PC-9 (cell line): ENCODE results near the gene KIF16B. TPM values are rescaled to one million over a fixed set of nuclear protein-coding genes. Genes with fewer than 3 reads are reported as not detected.

ENCODE experiments used
- BruUV-seq: library from RNA; stranded (reverse); fragments of 400-500 nt; replicated peaks from 2 replicates; lab custom pipeline; 2021; lab: Mats Ljungman, UMichigan
- CTCF ChIA-PET: fragments of 300-600 bp; sonication (Branson Sonifier 250); formaldehyde crosslinking; loops from one replicate; lab custom pipeline; 2022; ENCODE audit warnings: antibody characterized with exemption; lab: Charles Lee
- POLR2A ChIA-PET: fragments of 300-600 bp; sonication (Branson Sonifier 250); formaldehyde crosslinking; loops from one replicate; lab custom pipeline; 2022; ENCODE audit warnings: antibody characterized with exemption; ENCODE audit not compliant: unreplicated experiment; lab: Charles Lee
- DNase-seq, 2 experiments: peaks; one replicate each; pipeline versions ENCODE4 v3.0.0 to v3.0.0-alpha.2; 2015 to 2022; ENCODE audit warnings: mixed read lengths in 1 of 2
- H2AFZ ChIP-seq: fragments of 200-600 bp; sonication (generic); 2 replicates; pipeline ENCODE4 v1.8.1; 2017; ENCODE audit warnings: antibody characterized with exemption
- H3F3A ChIP-seq: fragments of 200-600 bp; sonication (generic); 2 replicates; pipeline ENCODE4 v1.8.1; 2017; ENCODE audit warnings: antibody characterized with exemption, mild to moderate bottlenecking, low read depth; ENCODE audit not compliant: insufficient read depth
- H3K27ac ChIP-seq: fragments of 200-600 bp; sonication (generic); 2 replicates; pipeline ENCODE4 v1.6.1; 2016; ENCODE audit warnings: mixed run types
- H3K27me3 ChIP-seq: fragments of 200-600 bp; sonication (generic); 2 replicates; pipeline ENCODE4 v1.6.1; 2016; ENCODE audit warnings: low read depth, mixed run types; ENCODE audit not compliant: insufficient read depth
- H3K36me3 ChIP-seq: fragments of 200-600 bp; sonication (generic); 2 replicates; pipeline ENCODE4 v1.6.1; 2016; ENCODE audit warnings: low read depth, mixed run types
- H3K4me1 ChIP-seq: fragments of 200-600 bp; sonication (generic); replicated peaks from 2 replicates; pipeline ENCODE4 v1.6.1; 2016; ENCODE audit warnings: mixed run types; ENCODE audit not compliant: insufficient read depth
- H3K4me2 ChIP-seq: fragments of 200-600 bp; sonication (generic); 2 replicates; pipeline ENCODE4 v1.6.1; 2017; ENCODE audit warnings: mixed run types
- H3K4me3 ChIP-seq: fragments of 200-600 bp; sonication (generic); 2 replicates; pipeline ENCODE4 v1.6.1; 2016; ENCODE audit warnings: mixed run types
- H3K79me2 ChIP-seq: fragments of 200-600 bp; sonication (generic); 2 replicates; pipeline ENCODE4 v1.6.1; 2017; ENCODE audit warnings: low read depth, mixed run types
- H3K9me2 ChIP-seq: fragments of 200-600 bp; sonication (generic); 2 replicates; pipeline ENCODE4 v1.8.1; 2017; ENCODE audit warnings: mild to moderate bottlenecking; ENCODE audit not compliant: insufficient read depth
- H3K9me3 ChIP-seq: fragments of 200-600 bp; sonication (generic); 2 replicates; pipeline ENCODE4 v1.8.1; 2016; ENCODE audit warnings: low read depth; ENCODE audit not compliant: insufficient read depth
- H4K20me1 ChIP-seq: fragments of 200-600 bp; sonication (generic); 2 replicates; pipeline ENCODE4 v1.8.1; 2017; ENCODE audit not compliant: insufficient read depth
- CTCF ChIP-seq: fragments of 200-600 bp; sonication (generic); conservative IDR thresholded peaks from 2 replicates; pipeline ENCODE4 v1.6.1; 2017; ENCODE audit warnings: mixed run types, antibody characterized with exemption, mild to moderate bottlenecking, moderate library complexity
- EZH2 ChIP-seq: fragments of 200-600 bp; sonication (generic); IDR thresholded peaks from 2 replicates; pipeline ENCODE4 v1.8.0; 2017; ENCODE audit warnings: antibody characterized with exemption, low read depth
- intact Hi-C: fragments of 100-400 bp; cut with micrococcal nuclease; formaldehyde crosslinking; loops from one replicate; pipeline ENCODE4 v1.10.0; 2022; ENCODE audit not compliant: unreplicated experiment
- total RNA-seq: library from RNA; stranded (reverse); gene quantifications from 2 replicates; pipeline ENCODE4 v1.2.3, GENCODE V29; 2021

The KIF16B gene
- total RNA-seq, 1 experiment from 2014 or later: 17.6 TPM

GRCh38 chr20:16407251-16408067 lies 165.8 kb downstream of the KIF16B start:
- POLR2A ChIA-PET: no interaction called here
- Histone ChIP-seq H3F3A (peaks cover 16% of the 10 kb centered on the region; the same call in 1 of the 2 replicates), H3K9me2 (no peaks in the 10 kb centered on the region), H3K4me2 (peak overlapping the region; percentile 30), H3K9me3 (no peaks in the 10 kb centered on the region; the same call in 1 of the 2 replicates), H4K20me1 (no peaks in the 10 kb centered on the region), H3K79me2 (no peaks in the 10 kb centered on the region), H2AFZ (no peak overlapping the region), H3K36me3 (no peaks in the 10 kb centered on the region), H3K4me1 (peaks cover 33% of the 10 kb centered on the region), H3K27me3 (no peaks in the 10 kb centered on the region), H3K4me3 (no peak overlapping the region), H3K27ac (peak overlapping the region; percentile 25; the same call in 1 of the 2 replicates)
- peak; percentile 50 to 90 for DNase-seq
- BruUV-seq: no TSS peak
- intact Hi-C loops: no loop called here
- TF ChIP-seq CTCF: no peak
- no peak for TF ChIP-seq EZH2
- CTCF ChIA-PET: no interaction called here

DNA sequence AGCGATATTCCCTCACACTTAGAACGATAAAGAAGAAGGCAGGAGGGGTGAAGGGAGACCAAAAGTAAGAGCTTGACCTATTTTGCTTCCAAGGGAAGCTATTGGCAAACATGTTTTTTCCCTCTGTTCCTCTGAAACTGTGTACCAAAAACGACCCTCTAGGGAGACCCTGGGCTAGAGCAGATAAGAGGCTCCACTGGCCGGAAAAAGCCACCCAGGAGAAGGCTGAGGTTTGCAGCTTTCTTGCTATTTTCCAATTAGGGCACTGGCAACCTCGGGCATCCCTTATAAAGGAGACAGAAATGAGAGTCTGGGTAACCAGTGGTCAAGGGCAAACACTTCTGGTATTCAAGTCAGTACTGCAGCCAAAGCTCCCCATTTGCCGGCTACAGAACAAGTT lies 168.0 kb downstream of the KIF16B start:
- TF ChIP-seq CTCF (no peak), EZH2 (no peak)
- Histone ChIP-seq H3K9me3 (no peaks in the 10 kb centered on the region), H3K36me3 (no peaks in the 10 kb centered on the region), H3K27me3 (no peaks in the 10 kb centered on the region), H3K4me2 (no peak overlapping the region), H3K79me2 (no peaks in the 10 kb centered on the region), H3K4me3 (no peak overlapping the region), H4K20me1 (no peaks in the 10 kb centered on the region), H3K9me2 (no peaks in the 10 kb centered on the region), H3K4me1 (peaks cover 33% of the 10 kb centered on the region), H3K27ac (no peak overlapping the region), H2AFZ (no peak overlapping the region), H3F3A (peaks cover 16% of the 10 kb centered on the region; the same call in 1 of the 2 replicates)
- POLR2A ChIA-PET: no interaction called here
- no peak for DNase-seq
- no TSS peak for BruUV-seq
- intact Hi-C loops: no loop called here
- CTCF ChIA-PET: no interaction called here

DNA sequence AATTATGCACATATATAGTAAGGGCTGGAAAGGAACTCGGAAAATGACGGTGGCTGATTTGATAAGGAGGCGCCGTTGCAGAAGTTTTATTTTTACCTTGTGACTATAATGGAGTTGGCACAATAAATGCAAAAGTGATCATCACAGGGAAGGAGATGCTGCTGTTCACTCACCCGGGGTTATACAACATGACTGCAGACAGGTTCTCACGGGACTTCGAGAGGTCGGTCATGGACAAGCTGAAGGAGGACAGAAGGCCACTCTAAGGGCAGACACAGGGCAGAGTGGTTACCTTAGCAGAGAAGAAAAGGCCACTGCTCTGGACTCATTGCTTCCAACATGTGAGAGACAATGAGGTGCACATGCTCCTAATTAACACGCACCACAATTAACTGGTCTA lies 168.6 kb downstream of the KIF16B start:
- H3K4me3 ChIP-seq: no peak overlapping the region
- POLR2A ChIA-PET: no interaction called here
- BruUV-seq: no TSS peak

More for the DNA sequence above, 168.6 kb downstream of the KIF16B start:
- Histone ChIP-seq H3K27me3 (no peaks in the 10 kb centered on the region), H4K20me1 (no peaks in the 10 kb centered on the region), H3K4me1 (peaks cover 33% of the 10 kb centered on the region), H3K4me2 (no peak overlapping the region), H3K27ac (no peak overlapping the region), H3K9me3 (no peaks in the 10 kb centered on the region), H3K79me2 (no peaks in the 10 kb centered on the region), H3F3A (peaks cover 16% of the 10 kb centered on the region; the same call in 1 of the 2 replicates), H3K9me2 (no peaks in the 10 kb centered on the region), H3K36me3 (no peaks in the 10 kb centered on the region), H2AFZ (no peak overlapping the region)
- DNase-seq: no peak
- TF ChIP-seq CTCF (no peak), EZH2 (no peak)
- intact Hi-C loops: no loop called here
- CTCF ChIA-PET: no interaction called here
